ENCODE measurements around the gene COLQ.
"Not testable (repeated sequence)": the region's sequence is repeated elsewhere in the genome, so short reads cannot be mapped to it uniquely, and the experiment has no call there.

Gene COLQ

DNA sequence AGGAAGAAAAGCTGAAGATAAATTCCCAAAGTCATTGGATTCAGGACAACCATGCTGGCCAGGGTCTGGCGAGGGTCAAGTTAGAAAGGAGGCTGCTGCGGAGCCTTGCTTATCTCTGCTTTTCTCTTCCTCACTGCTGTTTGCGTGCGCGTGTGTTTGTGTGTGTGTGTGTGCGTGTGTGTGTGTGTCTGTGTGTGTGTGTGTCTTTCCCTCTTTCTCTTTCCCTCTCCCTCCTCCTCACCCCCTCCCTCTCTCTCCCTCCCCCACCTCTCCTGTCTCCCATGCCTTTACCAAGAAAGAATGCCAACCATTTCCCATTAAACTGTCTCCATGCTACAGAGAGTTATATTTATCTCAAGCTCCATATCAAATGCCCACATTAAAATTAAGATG, at the start of gene COLQ:
Gene COLQ, minus strand, starts transcription at position 134 of the 393 bp plus-strand sequence. Its CDS starts 81 bp downstream, at position 53.
- DNase-seq (ENCODE audit: low spot score), result no peak

DNA sequence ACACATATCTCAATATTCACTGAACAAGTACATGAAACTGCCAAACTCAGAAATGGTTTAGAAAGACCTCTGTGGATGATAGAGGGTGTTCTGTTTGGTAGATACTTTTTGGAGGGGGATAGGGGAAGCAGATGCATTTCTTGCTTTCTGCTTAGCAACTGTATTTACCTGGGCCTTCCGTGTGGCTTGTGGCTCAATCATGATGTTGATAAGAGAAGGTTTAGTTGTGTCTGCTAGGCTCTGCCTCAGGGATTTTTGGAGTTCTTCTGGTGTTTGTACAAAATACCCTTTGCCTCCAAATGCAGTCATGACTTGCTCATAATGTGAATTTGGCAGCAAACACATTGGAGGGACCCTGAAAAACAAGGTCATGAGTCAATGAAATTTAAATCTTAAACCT, 41.7 kb upstream of the COLQ start:
- no peak for DNase-seq (ENCODE audit: low spot score)

- DNase-seq (ENCODE audit: low spot score), result no peak
These were observed 41.1 kb upstream of the COLQ start for GRCh38 chr3:15562560-15562959.

DNA sequence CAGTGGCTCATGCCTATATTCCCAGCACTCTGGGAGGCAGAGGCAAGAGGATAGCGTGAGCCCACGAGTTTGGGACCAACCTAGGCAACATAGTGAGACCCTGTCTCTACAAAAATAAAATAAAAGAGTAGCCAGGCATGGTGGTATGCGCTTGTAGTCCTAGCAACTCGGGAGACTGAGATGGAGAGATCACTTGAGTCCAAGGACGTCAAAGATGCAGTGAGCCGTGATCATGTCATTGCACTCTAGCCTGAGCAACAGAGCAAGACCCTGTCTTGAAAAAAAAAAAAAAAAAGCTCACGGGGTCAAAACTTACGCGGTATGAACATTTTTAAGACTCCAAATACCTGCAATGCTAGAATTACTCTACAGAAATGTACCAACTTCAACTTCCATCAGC, 37.1 kb upstream of the COLQ start:
- no peak for DNase-seq (ENCODE audit: low spot score)

DNA sequence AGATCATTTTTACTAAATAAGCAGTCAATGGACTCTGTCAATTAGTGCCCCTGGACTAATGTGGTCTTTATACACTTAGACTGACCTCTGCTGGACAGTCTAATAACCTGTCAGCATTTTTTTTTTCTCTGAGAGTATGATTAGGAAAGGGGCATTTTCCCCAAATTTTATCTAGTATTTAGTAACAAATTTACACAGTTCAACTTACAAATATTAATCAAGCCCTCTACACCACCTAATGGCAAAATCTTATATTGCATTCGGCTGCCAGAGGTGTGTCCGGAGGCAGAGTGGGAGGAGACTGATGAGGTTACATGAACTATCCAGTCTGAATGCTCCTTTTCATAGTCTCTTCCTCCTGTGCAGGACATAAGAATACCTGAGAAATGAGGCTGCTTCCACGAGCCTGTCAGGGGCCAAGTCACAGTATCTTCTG, 36.0 kb upstream of the COLQ start:
- peak; percentile 35 for DNase-seq (ENCODE audit: low spot score)

DNA sequence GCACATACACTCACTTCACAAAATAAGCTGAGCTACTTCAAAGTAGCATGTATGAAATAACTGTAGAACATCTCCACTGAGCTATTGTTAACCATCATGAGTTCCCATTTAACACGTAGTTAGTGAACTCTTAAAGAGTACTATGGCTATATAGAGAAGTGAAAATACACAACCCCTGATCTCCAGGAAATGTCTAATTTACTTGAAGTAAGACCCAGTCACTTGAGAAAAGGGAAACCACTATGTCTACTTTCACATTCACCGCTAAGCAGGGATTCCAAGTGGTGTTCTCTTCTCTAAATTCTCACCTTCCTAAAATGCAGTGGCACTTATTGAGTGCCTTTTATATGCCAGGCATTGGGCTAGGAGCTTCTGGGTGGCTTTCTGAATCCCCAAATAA, 35.0 kb upstream of the COLQ start:
- DNase-seq (ENCODE audit: low spot score), result peak; percentile 42

- no peak for DNase-seq (ENCODE audit: low spot score)
These were observed 32.2 kb upstream of the COLQ start for GRCh38 chr3:15553749-15554148.

DNA sequence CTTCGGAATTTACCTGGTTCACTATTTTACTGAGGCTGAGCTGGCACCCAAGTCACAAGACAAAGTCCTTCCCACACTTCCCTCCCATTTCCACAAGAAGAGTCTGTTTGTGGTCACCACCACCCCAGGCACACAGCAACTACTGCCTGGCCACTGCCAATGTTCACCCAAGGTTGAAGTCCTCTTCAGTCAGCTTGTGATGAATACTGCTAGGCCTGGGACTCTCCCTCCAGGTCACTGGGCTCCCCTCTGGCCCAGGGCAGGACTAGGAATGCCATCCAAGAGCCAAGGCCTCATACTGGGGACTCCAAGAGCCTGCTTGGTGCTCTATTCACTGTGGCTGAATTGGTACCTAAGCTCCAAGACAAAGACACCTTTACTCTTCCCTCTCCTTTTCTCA, 30.4 kb upstream of the COLQ start:
- DNase-seq (ENCODE audit: low spot score), result no peak

GRCh38 chr3:15549846-15550245, 28.3 kb upstream of the COLQ start:
- no peak for DNase-seq (ENCODE audit: low spot score)

DNA sequence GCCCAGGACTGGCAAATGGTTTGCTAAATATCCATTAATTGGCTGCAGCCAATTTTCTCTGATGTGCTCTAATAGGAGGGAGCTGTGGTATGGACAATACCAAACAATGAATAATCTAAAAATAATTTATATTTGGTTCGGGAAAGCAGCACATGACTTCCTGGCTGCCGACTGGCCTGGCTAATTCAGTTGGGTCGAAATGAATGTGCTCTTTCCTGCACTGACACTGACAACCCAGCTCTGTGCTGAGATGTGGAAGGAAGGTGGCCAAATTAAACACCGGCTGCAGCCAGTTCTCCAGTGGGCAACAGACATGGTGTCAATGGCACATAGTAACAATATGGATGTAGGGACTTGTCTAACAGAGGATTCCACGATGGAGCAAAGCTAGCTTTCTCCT, 21.1 kb upstream of the COLQ start:
- no peak for DNase-seq (ENCODE audit: low spot score)

DNA sequence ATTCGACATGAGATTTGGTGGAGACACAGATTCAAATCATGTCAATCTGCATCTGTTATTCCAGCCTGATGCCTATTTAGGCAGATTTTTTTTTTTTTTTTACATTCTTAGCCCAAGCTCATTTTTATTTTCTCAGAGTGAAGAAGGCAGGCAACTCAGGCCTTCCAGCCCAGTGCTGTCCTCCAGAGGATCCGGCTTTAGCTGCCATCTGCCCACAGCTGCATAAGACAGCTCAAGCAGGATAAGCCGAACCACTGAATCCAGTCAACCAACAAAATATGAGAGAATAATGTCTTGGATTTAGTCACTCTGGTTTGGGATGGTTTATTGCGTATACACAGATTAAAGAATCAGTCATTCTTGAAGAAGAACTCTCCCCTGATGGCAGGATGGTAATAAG, 19.9 kb upstream of the COLQ start:
- no peak for DNase-seq (ENCODE audit: low spot score)

- DNase-seq (ENCODE audit: low spot score), result no peak
These were observed 17.6 kb upstream of the COLQ start for GRCh38 chr3:15539066-15539465.

DNA sequence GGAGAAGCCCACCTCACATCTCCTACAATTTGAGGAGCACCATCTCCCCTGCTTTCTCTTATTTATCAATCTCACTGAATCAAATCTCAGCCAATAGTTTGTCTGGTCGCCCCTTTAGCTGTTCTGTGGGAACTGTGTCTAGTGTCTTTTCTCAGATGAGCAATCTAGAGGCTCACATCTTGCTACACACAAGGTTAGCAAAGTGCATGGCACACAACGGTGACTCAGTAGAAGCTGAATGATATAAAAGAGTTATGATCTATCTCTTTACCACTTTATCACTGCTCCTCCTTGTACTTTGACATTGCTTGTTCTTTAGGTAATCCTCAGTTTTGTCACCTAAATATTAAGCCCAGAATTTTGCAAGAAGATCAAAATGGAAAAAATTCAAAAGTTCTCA, 16.8 kb upstream of the COLQ start:
- DNase-seq (ENCODE audit: low spot score), result no peak

DNA sequence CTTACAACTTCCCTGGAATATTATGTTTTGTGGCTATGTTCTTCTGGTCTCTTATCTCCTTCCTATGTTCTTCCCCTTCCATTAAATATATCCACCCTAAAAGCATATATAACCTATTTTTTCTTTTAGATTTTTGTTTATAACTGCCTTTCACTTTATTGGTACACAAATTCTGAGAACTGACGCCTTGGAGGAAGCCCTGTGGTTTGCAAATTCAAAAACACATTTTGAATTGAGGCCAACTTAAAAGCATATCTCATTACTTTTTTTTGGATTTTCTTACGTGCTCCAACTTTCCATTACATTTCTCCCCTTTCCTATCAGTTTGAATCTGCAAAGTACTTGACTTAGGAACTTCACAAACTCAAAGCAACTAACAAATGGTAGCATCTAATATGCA, 15.3 kb upstream of the COLQ start:
- no peak for DNase-seq (ENCODE audit: low spot score)

- DNase-seq (ENCODE audit: low spot score), result peak; percentile 15
These were observed 14.2 kb upstream of the COLQ start for GRCh38 chr3:15535732-15536131.

DNA sequence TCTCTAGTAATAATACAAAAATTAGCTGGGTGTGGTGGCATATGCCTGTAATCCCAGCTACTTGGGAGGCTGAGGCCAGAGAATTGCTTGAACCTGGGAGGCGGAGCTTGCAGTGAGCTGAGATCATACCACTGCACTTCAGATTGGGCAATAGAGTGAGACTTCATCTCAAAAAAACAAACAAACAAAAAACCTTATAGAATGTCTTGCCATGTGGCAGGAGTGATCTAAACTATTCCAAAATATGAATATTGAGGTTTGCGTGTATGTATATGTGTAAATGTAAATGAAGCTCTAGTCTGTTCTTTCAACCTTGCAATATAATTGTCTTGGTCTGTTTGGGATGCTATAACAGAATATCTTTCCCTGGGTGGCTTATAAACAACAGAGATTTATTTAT, 11.1 kb upstream of the COLQ start:
- DNase-seq (ENCODE audit: low spot score), result not testable (repeated sequence)

DNA sequence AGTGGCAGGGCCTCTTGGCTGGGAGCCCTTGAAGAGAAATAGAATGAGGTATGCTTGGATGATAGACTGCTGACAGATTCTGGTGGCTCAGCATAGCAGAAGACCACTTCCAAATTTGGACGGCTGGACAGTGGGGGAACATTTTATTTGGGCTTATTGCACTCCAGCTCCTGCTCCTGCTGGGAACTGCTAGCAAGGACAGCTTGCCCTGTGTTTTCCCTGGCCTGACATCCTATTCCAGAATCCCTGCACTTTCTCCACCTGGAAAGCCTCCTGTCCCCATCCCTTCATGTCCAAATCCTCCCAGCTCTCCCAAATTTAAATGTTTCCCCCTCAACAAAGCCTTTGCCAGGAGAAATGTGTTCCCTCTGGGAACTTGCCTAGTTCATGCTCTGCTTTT, 9.8 kb upstream of the COLQ start:
- DNase-seq (ENCODE audit: low spot score), result no peak

GRCh38 chr3:15528854-15529537, 7.5 kb upstream of the COLQ start:
- no peak for DNase-seq (ENCODE audit: low spot score)

GRCh38 chr3:15527031-15527459, 5.5 kb upstream of the COLQ start:
- no peak for DNase-seq (ENCODE audit: low spot score)

DNA sequence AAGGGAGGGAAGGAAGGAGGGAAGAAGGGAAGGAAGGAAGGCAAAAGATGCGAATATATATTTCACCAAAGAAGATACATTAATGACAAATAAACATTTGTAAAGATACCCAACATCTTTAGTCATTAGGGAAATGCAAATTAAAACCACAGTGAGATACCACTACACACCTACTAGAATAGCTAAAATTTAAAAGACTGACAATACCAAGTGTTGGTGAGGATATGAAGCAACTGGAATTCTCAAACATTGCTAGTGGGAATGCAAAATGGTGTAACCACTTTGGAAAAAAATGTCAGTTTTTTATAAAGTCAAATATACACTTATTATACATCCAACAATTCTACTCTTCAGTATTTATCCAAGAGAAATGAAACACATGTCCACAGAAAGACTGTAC, 4.3 kb upstream of the COLQ start:
- DNase-seq (ENCODE audit: low spot score), result no peak

DNA sequence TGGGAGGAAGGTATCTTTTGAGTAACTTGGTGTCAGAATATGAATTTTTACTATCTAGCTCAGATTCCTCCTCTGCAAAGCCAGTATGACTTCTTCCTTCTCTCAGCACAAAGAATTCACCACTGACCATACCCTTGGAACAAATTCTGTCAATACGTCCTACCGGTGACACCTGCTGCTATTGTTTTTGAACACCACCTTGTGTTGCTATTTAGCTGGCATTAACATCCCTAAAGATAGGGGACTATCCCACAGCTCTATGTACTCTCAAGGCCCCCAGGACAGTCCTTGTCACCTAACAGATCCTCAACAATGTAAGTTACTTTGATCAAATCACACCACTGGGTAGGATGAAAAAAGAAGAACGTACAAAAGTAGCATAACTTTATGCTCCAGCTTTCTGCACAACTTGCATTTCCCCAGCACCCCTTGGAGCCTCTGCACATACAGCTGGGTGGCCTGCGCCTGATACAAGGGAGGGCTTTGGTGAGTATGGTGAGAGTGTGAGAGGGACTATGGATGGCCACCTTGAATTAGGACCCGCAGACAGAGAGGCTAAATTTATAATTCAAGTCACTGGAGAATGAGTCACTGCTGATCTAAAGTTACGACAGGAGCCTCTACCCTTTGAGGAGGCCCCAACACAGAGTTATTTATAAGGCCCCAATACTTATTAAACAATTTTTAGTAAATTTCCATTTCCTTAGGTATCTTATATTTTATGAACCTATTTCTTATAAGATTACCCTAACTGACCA, 2.3 kb upstream of the COLQ start:
- no peak for DNase-seq (ENCODE audit: low spot score)

GRCh38 chr3:15522016-15522415, 510 bp upstream of the COLQ start:
- DNase-seq (ENCODE audit: low spot score), result no peak

GRCh38 chr3:15520804-15521572, 518 bp downstream of the COLQ start:
- no peak for DNase-seq (ENCODE audit: low spot score)
